DMS79 treated with DMSO at 0.1 percent for 48 hours (cell line): ENCODE results near the gene FUT6.

ENCODE experiments used
- DNase-seq: peaks from one replicate; lab custom pipeline; 2025; lab: John Stamatoyannopoulos, UW

FUT6 gene

DNA sequence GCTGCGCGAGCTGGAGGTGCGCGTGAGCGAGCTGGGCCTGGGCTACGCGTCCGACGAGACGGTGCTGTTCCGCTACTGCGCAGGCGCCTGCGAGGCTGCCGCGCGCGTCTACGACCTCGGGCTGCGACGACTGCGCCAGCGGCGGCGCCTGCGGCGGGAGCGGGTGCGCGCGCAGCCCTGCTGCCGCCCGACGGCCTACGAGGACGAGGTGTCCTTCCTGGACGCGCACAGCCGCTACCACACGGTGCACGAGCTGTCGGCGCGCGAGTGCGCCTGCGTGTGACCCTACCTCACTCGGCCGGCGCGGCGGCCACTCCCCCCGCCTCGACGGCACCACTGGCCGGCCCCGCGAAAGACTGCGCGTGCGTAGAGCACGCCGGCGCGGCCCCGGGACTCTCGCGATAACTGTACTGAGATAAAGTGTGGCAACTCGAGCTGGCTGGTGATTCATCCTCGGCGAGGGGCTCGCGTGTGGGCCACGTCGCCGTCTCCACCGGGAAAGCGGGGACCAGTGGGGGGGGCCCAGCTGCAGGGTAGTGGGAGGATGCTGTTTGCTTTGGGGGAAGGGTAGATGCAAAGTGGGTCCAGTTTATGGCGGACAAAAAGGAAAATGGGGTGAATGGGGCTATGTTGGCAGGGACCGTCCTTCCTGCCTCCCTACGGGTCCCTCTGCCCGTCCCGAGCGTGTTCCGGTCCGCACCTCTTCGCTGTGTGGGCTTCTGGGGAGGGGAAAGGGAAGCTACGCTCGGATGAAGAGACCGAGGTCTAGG lies 11.4 kb downstream of the FUT6 start:
- DNase-seq: peak; percentile 93

DNA sequence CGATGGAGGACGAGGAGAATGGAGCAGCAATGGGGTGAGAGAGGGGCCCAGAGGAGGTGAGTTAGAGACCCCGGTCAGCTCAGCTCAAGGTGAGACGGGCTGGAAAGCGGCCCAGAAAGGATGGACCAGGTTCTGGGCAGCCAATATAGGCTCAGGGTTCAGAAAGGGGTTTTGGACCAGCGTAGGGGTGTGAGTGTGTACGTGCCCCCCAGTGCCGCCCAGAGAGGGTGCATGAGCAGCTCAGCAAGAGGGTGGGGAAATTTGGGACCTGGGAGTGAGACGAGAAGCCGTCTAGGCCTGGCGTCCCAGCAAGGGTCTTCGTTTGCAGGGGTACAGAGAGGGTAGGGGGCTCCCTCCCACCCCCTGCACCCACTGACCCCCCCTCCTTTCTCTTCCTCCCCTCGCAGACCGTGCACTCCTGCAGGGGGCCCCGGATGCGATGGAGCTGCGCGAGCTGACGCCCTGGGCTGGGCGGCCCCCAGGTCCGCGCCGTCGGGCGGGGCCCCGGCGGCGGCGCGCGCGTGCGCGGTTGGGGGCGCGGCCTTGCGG lies 12.1 kb downstream of the FUT6 start:
- no peak for DNase-seq

DNA sequence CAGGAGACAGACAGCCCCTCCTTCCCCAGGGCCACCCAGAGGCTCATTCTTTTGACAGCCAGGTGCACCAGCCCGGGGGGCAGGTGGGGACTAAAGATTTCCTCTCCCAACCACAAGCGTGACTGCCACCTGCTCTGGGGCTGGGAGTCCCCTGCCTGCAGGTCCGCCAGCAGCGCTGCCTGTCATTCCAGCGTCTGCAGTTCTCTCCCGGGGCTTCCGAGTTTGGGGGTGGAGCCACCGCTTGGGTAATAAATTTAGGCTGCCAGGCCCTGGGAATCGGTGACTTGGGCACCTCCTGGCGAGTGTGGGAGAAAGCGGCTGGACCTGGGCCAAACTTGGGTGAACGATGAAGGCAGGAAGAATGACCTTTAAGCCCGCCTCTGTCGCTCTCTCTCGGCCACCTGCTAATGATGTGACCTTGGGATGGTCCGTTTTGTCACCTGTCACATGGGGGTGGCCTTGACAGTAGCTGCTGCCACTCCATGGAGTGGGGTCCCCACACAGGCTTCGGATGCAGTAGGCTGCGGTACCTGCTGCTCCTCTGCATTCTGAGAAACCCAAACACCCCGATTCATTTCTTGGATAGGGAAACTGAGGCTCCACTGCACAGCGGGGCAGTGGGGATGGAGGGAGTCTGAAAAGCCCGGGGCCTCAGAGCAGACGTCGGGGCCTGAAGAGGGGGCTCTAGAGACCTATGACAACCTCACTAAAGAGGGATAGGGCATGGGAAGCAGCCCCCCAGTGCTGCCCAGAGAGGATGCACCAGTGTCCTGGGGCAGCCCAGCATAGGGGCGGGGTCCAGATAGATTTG lies 12.8 kb downstream of the FUT6 start:
- peak; percentile 82 for DNase-seq

DNA sequence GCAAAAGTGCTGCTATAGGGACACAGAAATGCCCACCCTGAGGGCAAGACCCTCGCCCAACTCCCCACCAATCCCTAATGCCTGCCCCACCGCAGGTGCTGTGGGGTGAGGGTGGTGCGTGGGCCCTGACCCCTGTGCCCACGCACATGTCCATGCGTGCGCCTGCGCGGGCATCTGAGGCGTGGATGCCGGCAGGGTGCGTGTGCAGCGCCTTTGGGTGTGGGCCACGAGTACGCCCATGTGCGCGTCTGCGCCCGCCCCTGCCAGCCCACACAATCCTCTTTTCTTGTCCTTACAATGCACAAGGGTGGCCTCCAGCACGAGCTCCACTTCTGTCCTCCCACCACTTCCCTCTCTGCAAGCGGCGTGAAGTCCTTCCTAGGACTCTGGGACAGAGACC lies 14.3 kb downstream of the FUT6 start:
- no peak for DNase-seq

DNA sequence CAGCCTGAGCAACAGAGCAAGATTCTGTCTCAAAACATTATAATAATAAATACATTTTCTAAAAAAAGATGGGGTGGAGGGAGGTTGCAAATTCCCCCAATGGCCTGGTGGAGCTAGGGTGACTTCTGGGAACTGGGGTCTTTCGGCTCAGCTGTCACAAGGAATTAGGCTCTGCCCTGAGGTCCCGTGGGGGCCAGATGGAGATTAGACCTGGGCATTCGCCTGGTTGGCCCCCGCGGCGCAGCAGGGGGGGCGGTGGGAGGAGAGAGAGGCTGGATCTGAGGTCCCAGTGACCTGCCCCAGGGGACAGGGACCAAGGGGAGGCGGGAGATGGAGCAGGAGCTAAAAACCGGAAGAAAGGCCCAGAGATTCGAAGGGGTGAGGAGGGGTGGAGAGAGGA lies 14.8 kb downstream of the FUT6 start:
- DNase-seq: no peak

GRCh38 chr19:5823579-5824281 lies 15.8 kb downstream of the FUT6 start:
- DNase-seq: no peak

GRCh38 chr19:5822181-5822844 lies 17.2 kb downstream of the FUT6 start:
- DNase-seq: no peak

DNA sequence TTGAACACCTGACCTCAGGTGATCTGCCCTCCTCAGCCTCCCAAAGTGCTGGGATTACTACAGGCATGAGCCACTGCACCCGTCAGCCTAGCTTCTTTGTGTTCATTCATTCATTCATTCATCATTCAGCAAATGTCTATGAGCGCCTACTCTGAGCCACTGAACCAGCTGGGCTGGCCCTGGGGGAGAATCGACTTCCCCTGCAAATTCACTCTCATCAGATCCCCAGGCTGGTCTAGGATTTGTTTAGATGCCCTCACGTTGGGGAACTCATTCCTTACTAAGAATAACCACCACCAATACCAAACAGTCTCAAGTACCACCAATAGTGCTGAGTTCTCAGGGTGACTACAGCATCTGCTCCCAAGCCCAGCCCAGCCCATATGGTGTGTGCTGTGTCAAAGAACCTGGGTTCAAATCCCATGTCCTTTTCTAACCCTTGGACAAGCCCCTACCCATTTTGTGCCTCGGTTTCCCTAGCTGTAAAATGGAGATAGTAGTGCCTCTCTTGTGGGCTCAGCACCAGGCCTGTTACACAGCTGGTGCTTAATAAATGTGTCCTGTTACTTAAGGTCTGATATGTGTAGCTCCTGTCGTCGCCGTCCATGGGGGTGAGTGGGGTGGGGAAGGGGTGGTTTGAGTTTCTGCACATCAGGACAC lies 17.9 kb downstream of the FUT6 start:
- DNase-seq: no peak

- DNase-seq: no peak
Observed at GRCh38 chr19:5820785-5821184, 18.7 kb downstream of the FUT6 start.

DNA sequence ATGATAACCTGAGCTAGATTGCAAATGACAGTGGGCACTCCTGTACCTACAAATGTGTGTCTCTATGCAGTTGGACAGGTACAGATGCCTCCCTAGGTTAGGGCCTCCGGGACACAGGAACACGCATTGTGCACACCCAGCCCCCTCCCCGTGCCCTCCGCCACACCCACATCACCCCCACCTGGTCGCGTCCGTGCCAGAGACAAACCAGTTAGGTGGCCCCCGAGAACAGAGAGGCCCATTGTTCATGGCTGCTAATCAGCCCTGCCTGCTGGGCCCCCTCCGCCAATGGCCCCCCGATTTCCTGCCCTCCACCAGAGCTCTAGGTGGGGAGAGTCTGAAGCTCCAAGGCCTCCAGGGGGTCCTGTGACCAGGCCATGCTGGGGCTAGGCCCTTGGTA lies 20.9 kb downstream of the FUT6 start:
- DNase-seq: no peak

DNA sequence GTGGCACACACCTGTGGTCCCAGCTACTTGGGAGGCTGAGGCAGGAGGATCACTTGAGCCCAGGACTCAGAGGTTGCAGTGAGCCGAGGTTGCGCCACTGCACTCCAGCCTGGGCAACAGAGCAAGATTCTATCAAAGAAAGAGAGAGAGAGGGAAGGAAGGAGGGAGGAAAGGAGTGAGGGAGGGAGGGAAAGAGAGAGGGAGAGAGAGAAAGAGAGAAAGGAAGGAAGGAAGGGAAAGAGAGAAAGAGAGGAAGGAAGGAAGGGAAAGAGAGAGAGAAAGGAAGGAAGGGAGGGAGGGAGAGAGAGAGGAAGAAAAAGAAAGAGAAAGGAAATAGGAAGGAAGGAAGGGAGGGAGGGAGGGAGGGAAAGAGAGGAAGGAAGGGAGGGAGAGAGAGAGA lies 22.3 kb downstream of the FUT6 start:
- DNase-seq: no peak

- no peak for DNase-seq
Observed at GRCh38 chr19:5814852-5815246, 24.7 kb downstream of the FUT6 start.

DNA sequence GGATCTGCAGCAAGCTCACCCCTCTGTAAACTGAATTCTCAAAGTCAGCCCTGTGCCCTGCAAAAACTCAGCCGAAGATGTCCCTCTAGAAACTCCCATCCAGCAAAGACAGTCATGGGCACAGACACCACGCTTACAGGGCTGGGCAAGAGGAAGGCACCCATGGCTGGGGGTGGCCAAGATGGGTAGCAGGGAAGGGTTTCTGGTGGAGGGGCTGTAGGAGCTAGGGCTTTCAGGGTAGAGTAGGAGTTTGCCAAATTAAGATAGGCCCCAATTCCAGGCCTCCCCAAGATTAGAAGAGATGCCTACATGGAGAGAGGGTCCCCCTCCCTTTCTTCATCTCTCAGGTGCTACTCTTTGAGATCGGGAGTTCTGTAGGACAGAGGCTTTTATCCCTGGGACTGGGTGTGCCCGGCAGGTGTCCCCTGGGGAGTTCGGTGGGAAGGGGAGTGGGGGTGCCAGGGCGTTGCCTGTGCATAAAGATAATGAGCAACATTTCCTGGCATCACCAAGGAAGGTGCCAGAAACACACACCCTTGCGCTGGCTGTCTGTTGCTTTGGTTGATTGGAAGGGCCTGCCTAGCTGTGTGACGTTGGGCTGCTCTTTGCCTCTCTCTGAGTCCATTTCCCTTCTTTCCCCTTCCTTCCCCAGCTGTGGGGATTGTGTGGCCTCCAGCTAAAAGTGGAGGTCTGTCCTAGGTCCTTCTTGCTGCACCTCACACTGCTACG lies 25.2 kb downstream of the FUT6 start:
- no peak for DNase-seq

DNA sequence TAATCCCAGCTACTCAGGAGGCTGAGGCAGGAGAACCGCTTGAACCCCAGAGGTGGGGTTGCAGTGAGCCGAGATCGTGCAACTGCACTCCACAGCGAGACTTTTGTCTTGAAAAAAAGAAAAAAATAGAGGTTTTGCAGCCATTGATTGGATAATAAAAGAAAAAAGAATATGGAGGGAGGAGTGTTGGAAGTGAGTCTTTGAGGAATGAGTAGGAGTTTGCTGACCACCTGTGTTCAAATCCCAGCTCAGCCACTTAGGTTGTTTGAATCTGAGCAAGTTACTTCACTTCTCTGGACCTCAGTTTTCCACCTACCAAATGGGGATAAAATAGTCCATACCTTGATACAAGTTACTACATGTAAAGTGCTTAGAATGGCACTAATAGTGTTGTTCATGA lies 28.4 kb downstream of the FUT6 start:
- no peak for DNase-seq

DNA sequence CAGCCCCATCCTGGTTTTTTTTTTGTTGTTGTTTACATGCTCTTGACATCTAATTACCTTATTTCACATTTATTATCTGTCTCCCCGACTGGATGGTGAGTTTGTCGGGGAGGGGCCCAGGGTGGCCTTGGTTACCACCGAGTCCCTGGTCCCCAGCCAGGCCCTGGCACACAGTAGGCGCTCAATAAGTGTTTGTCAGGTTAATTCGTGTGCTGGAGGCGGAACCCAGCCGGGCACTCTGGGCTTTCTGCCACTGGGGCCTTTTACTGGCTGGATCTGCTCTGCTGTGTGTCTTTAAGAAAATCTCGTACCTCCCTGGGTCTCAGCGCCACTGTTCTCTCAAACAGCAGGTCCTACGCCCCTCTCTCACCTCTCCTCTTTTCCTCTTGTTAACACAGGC lies 30.0 kb downstream of the FUT6 start:
- no peak for DNase-seq

DNA sequence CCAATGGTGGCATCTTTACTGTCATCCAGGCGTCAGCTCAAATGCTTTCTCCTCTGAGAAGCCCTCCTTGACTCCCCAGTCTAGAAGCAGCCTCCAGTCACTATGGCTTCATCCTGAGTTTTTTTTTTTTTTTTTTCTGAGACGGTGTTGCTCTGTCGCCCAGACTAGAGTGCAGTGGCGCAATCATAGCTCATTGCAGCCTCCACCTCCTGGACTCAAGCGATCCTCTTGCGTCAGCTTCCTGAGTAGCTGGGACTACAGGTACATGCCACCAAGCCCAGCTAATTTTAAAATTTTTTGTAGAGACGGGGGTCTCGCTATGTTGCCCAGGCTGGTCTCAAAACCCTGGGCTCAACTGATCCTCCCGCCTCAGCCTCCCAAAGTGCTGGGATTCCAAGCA lies 30.4 kb downstream of the FUT6 start:
- DNase-seq: no peak

DNA sequence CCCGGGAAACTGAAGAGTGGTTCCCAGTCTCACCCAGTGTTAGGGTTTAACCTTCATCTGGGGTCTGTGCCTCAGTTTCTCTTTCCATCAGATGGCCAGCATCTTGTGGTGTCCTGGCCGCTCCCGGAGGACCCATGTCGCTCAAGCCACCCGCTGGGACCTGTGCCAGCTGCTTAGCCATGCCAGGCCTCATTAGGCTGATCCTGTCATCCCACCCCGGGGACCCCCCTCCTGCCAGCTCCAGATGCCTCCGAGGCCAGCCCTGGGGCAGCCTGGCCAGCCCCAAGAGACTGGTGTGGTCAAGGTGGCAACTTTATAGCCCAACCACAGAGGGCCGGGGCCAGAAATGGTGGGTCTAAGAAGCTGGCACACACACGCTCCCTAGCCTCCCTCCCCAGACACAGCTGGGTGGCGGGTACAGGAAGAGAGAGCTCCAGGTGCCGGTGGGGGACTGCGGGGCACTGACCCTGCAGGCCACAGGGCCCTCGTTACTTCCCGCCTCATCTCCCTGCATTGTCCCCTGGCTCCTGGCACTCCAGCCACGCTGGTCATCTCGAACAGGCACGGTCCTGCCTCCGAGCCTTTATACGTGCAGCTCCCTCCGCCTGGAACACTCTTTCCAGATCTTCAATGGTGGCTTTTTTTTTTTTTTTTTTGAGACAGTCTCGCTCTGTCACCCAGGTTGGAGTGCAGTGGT lies 31.2 kb downstream of the FUT6 start:
- no peak for DNase-seq

DNA sequence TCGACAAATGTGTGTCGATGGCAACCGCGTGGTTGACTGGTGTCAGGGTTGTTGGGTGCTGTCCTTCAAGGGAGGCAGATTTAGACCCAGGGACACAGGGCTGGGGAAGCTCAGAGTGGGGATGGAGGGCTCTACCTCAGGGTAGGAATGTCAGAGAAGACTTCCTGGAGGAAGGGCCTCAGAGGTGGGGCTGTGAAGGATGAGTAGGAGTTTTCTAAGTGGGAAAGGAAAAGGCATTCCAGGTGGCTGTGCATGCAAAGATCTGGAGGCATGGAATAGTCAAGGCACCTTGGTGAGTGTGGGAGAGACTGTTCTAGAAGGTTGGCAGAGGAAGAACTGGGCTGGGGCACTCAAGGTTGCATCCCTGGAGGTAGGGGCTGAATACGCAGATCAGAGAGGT lies 32.6 kb downstream of the FUT6 start:
- DNase-seq: no peak

DNA sequence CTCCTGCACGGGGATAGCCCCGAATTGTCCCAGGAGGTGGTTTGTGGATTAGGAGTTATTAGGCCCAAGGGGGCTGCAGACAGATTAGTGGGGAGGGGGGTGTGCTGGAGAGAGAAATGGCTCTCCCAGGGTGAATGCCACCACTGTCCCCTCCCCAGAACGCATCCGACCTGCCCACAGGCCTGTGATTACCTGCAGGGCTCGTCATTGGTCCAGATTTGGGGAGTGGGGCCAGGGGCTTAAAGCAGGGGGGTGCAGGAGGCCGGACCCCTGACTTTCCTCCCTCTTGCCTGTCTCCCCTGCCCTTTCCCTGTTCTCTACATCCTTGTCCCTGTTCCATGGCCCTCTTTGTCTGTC lies 33.4 kb downstream of the FUT6 start:
- no peak for DNase-seq

- DNase-seq: peak; percentile 68
Observed at GRCh38 chr19:5805462-5806132, 33.9 kb downstream of the FUT6 start.
